Ectodermal cell (in vitro differentiated cells): ENCODE results near the gene EPHA4.
A peak's percentile ranks its signal among the peaks of the same experiment; 100 is the strongest.

Source experiments
- H3K27ac ChIP-seq: 2 replicates; pipeline ENCODE4 v1.7.0; 2013; ENCODE audit warnings: mild to moderate bottlenecking, low read depth, low read length; ENCODE audit not compliant: insufficient read depth, poor library complexity, severe bottlenecking
- H3K27me3 ChIP-seq: 2 replicates; pipeline ENCODE4 v1.7.0; 2013; ENCODE audit warnings: mild to moderate bottlenecking, low read length; ENCODE audit not compliant: insufficient read depth, control insufficient read depth, poor library complexity, severe bottlenecking
- H3K36me3 ChIP-seq: one replicate; pipeline ENCODE4 v1.7.0; 2013; ENCODE audit warnings: low read length; ENCODE audit not compliant: control insufficient read depth, insufficient read depth
- H3K4me1 ChIP-seq: one replicate; pipeline ENCODE4 v1.7.0; 2013; ENCODE audit warnings: low read length; ENCODE audit not compliant: control insufficient read depth, insufficient read depth
- H3K4me3 ChIP-seq: 2 replicates; pipeline ENCODE4 v1.7.0; 2013; ENCODE audit warnings: low read depth, low read length, control low read depth; ENCODE audit not compliant: insufficient read depth
- H3K9me3 ChIP-seq: 2 replicates; pipeline ENCODE4 v1.7.0; 2013; ENCODE audit warnings: mild to moderate bottlenecking, low read length, moderate library complexity; ENCODE audit not compliant: control insufficient read depth
- WGBS, 2 experiments: methylation state at CpG; one replicate each; pipeline ENCODE4 v1.1.7; 2013; ENCODE audit warnings: missing lambda C conversion rate in 2 of 2; 5-methylcytosine and 5-hydroxymethylcytosine counted together

The EPHA4 gene

DNA sequence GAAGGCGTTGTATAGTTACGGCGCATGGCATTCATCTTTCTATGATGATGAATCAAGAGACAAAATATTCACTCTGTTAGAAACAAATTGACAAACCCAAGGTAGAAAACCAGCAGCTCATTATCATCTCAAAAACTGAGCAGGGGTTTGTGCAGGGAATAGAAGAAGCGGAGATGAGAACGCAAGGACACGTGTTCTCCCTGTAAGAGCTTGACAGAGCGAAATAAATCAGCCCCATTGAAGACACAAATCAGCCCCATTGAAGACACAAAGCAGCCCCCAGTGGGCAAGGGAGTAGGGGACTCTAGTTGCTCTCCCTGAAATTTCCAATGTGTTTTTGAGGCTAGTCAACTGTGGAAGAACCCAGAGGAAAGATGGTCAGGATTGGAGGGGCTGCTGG lies 199.2 kb downstream of the EPHA4 start:
- H3K36me3 ChIP-seq = no peaks in the 10 kb centered on the region
- no peaks in the 10 kb centered on the region for H3K27me3 ChIP-seq
- no peak overlapping the region for H3K27ac ChIP-seq
- H3K9me3 ChIP-seq = no peaks in the 10 kb centered on the region
- WGBS, 2 experiments = 54 to 66% methylated on average over 7 of the region's 7 CpGs
- no peaks in the 10 kb centered on the region for H3K4me1 ChIP-seq
- H3K4me3 ChIP-seq = no peak overlapping the region

DNA sequence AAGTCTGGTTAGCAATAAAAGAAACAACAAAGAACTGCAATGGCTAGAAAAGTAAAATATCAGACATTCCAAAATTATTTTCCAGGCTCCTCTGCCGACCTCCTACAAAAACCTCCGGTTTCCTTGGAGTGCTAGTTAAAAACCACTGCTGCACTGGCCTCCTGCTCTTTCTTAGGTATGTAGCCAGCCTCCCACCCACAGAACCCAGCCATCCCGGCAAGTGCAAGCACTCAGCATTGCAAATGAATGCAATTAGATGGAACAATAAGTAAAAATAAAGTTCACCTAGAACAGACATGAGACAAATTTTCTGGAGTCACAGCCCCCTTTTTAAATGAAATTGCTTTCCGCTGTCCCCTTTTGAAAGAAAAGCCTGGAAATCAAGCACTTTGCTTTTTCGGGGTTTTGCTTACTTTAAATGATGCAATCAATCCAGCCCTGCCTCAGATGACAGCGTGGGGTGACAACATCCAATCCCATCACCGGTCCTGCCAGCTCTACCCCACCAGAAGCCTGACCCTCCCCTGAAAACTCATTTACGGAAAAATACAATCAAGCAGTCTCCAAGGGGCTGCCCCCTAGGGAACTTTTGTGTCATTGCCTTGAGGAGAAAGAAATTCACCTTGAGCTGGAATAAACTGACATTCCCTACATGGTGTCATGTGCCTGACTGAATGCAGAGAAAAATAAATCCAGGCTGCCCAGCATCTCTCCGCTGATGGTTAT lies 199.8 kb downstream of the EPHA4 start:
- Histone ChIP-seq H3K9me3 (no peaks in the 10 kb centered on the region), H3K27ac (peak overlapping the region; percentile 37), H3K36me3 (no peaks in the 10 kb centered on the region), H3K4me1 (no peaks in the 10 kb centered on the region), H3K4me3 (no peak overlapping the region), H3K27me3 (no peaks in the 10 kb centered on the region)
- WGBS, 2 experiments = 35 to 37% methylated on average over 9 of the region's 9 CpGs

DNA sequence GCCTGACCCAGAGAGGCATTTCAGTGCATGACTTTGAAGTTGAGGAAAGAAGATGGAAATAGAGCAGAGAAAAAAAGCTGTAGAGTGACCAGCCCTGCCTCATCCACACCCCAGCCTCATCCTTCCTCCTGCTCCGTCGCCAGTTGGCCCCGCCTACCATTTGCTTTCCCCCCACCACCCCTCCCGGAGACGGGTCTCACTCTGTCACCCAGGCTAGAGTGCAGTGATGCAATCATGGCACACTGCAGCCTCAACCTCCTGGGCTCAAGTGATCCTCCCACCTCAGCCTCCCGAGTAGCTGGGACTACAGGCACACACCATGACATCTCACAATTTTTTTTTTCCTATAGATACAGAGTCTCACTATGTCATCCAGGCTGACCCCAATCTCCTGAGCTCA lies 200.8 kb downstream of the EPHA4 start:
- Histone ChIP-seq H3K27me3 (no peaks in the 10 kb centered on the region), H3K27ac (no peak overlapping the region), H3K9me3 (no peaks in the 10 kb centered on the region), H3K36me3 (no peaks in the 10 kb centered on the region), H3K4me1 (no peaks in the 10 kb centered on the region), H3K4me3 (no peak overlapping the region)
- 84 to 87% methylated on average over 6 of the region's 6 CpGs for WGBS, 2 experiments

DNA sequence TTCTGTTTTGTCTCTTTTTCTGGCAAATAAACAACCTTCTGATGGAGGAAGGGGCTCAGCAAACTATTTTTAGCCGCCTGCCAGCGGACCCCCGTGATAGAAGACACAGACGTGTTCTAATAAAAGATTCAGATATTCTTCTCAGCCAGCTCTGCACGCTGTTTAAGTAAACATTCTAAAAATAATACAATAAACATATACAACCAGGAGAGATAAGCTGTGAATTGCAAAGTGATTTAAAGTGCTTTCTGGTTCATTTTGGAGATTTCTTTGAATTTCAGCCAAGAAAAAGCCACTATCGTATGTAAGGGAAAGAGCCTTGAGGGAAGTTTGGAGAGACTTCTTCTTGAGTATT lies 201.3 kb downstream of the EPHA4 start:
- no peaks in the 10 kb centered on the region for H3K27me3 ChIP-seq
- no peaks in the 10 kb centered on the region for H3K36me3 ChIP-seq
- H3K27ac ChIP-seq = no peak overlapping the region
- H3K4me3 ChIP-seq = no peak overlapping the region
- no peaks in the 10 kb centered on the region for H3K4me1 ChIP-seq
- 98 to 99% methylated on average over 5 to 6 of the region's 6 CpGs for WGBS, 2 experiments
- H3K9me3 ChIP-seq = no peaks in the 10 kb centered on the region

DNA sequence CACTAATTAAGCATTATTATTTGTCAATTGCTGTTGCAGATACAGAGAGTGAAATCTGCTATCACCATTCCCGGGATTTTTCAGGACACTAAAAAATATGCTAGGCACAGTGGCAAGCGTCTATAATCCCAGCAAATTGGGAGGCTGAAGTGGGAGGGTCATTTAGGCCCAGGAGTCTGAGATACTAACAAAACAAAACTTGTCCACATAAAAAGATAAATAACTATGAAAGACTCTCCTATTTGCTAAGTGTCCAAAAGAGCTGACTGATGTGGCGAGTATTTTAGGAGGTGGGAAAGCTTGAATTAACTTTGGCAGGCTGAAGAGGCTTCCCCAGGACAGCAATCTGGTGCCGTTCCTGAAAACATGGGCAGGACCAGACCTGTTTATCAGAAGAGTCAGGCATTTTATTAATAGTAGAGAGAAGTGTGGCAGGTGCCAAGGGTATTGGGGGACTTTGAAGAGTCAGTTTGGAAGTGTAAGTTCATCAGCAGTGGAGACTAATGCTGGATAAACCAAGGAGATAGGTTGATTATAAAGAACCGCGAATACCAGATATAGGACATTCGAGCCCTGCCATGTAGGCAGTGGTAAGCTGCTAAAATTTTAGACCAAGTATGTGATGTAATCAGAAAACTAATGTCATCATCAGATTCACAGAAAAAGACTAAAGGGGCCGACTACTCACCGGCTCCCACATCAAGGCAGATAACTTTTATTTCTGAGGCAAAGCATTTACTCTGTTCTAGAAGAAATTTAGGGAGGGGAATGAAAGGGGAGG lies 201.8 kb downstream of the EPHA4 start:
- H3K27ac ChIP-seq = no peak overlapping the region
- H3K27me3 ChIP-seq = no peaks in the 10 kb centered on the region
- 93 to 96% methylated on average over 8 to 9 of the region's 9 CpGs for WGBS, 2 experiments
- no peaks in the 10 kb centered on the region for H3K36me3 ChIP-seq
- no peaks in the 10 kb centered on the region for H3K9me3 ChIP-seq
- no peaks in the 10 kb centered on the region for H3K4me1 ChIP-seq
- H3K4me3 ChIP-seq = no peak overlapping the region
